ENCODE results near the gene HPSE2.

GRCh38 chr10:98572594-98572993, 663.1 kb downstream of the HPSE2 start:
- TF ChIP-seq CTCF (IDR thresholded peaks at IDR 0.05; ENCODE audit: insufficient read depth, low read length, poor library complexity, severe bottlenecking) (no peak), EZH2phosphoT487 (conservative IDR thresholded peaks at IDR 0.05; ENCODE audit: low read length) (no peak)
